ENCODE results near the gene GSN. TPM values are rescaled to one million over a fixed set of nuclear protein-coding genes. Genes with fewer than 3 reads are reported as not detected.

The GSN gene
- total RNA-seq, 1 donor from 2014 or later: 342 TPM

DNA sequence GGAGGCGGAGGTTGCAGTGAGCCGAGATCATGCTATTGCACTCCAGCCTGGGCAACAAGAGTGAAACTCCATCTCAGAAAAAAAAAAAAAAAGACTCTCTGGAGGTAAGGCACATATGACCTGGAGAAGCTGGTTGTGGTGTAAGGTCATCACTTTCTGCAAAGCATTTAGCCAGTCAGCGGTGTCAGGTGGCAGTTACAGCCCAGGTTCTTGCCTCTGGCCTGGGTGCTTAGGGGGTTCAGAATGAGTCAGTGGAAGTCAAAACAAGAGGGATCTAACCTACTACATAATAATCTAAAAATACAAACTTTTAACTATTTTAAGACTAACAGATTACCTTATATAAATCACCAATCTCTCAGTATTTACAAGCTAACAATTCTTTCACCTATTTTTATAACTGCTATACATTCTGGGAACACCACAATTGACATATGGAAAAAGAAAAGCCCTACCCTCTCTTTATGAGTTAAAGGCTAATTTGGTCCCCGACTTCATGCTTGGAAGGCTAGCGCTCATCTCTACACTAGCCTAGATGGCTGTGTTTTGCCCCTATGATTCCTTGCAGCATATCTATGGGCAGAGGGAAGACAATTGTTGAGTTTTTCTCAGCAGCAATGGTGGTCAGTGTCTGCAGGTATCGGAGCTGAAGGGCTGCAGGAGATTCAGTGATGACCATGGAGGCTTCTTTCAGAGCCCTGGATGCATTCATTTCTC is 72.9 kb downstream of the GSN start:
- Histone ChIP-seq H3K36me3 (ENCODE audit: control insufficient read depth in 3 of 3, insufficient read depth in 3 of 3, low read length in 3 of 3) (peaks cover 11 to 23% (median 14%) of the 10 kb centered on the region in 3 donors), H3K9ac (ENCODE audit: low read depth in 1 of 3, low read length in 3 of 3) (no peak overlapping the region), H3K27me3 (ENCODE audit: control insufficient read depth in 3 of 3, insufficient read depth in 3 of 3, low read length in 3 of 3) (no peaks in the 10 kb centered on the region), H3K4me1 (ENCODE audit: control insufficient read depth in 3 of 3, insufficient read depth in 3 of 3, low read length in 3 of 3) (peaks cover 28 to 45% (median 37%) of the 10 kb centered on the region in 3 donors), H3K27ac (ENCODE audit: low read depth, low read length) (peak overlapping the region; percentile 64), H3K9me3 (ENCODE audit: control insufficient read depth in 3 of 3, low read length in 3 of 3) (no peaks in the 10 kb centered on the region), H3K4me3 (ENCODE audit: low read length in 3 of 3) (no peak overlapping the region)

DNA sequence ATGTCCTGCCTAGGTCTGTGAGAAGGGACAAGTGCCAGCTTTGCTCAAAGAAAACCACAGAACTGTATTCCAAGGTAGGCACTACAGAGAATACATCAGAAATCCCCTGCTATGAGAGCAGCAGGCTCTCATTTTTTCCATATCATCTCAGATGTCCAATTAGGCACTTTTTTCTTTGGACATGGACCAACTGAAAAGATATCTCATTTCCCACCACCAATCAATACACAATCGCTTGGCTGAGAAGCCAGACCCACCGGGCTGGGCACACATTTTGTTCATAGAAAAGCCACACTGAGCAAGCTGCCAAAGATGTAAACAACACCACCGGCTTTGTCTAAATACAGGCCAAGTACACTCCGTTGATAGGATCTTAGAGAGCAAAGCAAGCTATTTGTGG is 76.2 kb downstream of the GSN start:
- Histone ChIP-seq H3K9ac (ENCODE audit: low read depth in 1 of 3, low read length in 3 of 3) (peak overlapping the region in 1 of 3 donors; percentile 20), H3K4me1 (ENCODE audit: control insufficient read depth in 3 of 3, insufficient read depth in 3 of 3, low read length in 3 of 3) (peaks cover 31 to 67% (median 40%) of the 10 kb centered on the region in 3 donors), H3K9me3 (ENCODE audit: control insufficient read depth in 3 of 3, low read length in 3 of 3) (no peaks in the 10 kb centered on the region), H3K36me3 (ENCODE audit: control insufficient read depth in 3 of 3, insufficient read depth in 3 of 3, low read length in 3 of 3) (peaks cover 21 to 41% (median 35%) of the 10 kb centered on the region in 3 donors), H3K4me3 (ENCODE audit: low read length in 3 of 3) (no peak overlapping the region), H3K27ac (ENCODE audit: low read depth, low read length) (peak overlapping the region; percentile 42), H3K27me3 (ENCODE audit: control insufficient read depth in 3 of 3, insufficient read depth in 3 of 3, low read length in 3 of 3) (no peaks in the 10 kb centered on the region)

DNA sequence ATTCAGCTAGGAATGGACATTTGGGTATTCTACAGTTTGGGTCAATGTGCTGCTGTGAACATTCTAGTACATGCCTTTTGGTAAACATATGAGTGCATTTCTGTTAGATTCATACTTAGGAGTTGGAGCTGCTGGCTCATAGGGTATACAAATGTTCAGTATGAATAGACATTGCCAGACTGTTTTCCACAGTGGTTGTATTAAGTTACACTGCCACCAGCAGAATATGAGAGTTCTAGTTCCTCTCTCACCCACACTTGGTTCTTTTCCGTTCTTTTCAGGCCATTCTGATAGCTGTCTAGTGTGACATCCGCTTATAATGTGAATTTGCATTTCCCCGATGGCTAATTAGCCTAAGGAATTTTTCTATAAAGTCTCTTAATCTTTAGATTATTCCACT is 77.1 kb downstream of the GSN start:
- Histone ChIP-seq H3K9ac (ENCODE audit: low read depth in 1 of 3, low read length in 3 of 3) (peak overlapping the region in 1 of 3 donors; percentile 17), H3K27me3 (ENCODE audit: control insufficient read depth in 3 of 3, insufficient read depth in 3 of 3, low read length in 3 of 3) (no peaks in the 10 kb centered on the region), H3K4me1 (ENCODE audit: control insufficient read depth in 3 of 3, insufficient read depth in 3 of 3, low read length in 3 of 3) (peaks cover 32 to 69% (median 39%) of the 10 kb centered on the region in 3 donors), H3K27ac (ENCODE audit: low read depth, low read length) (peak overlapping the region; percentile 42), H3K36me3 (ENCODE audit: control insufficient read depth in 3 of 3, insufficient read depth in 3 of 3, low read length in 3 of 3) (peaks cover 21 to 38% (median 35%) of the 10 kb centered on the region in 3 donors), H3K9me3 (ENCODE audit: control insufficient read depth in 3 of 3, low read length in 3 of 3) (no peaks in the 10 kb centered on the region), H3K4me3 (ENCODE audit: low read length in 3 of 3) (peak overlapping the region in 2 of 3 donors; percentile 19 to 25)

DNA sequence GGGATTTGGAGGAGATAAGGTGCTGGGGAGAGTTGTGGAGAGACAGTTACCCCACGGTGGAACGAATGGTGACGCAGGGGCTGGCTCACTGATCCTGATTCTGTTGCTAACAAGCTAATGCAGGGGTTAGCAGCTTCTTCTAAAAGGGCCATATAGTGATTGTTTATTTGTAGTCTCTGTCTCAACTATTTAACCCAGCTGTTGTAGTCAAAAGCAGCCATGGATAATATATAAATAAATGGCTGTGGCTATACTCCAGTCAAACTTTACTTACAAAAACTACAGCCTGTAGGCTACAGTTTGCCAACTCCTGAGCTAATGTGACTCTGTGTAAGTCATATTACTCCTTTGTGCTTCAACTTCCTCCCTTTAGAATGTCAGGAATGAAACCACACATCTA is 80.3 kb downstream of the GSN start:
- Histone ChIP-seq H3K4me1 (ENCODE audit: control insufficient read depth in 3 of 3, insufficient read depth in 3 of 3, low read length in 3 of 3) (peaks cover 50 to 84% (median 60%) of the 10 kb centered on the region in 3 donors), H3K27ac (ENCODE audit: low read depth, low read length) (peak overlapping the region; percentile 46), H3K36me3 (ENCODE audit: control insufficient read depth in 3 of 3, insufficient read depth in 3 of 3, low read length in 3 of 3) (peaks cover 20 to 48% (median 46%) of the 10 kb centered on the region in 3 donors), H3K27me3 (ENCODE audit: control insufficient read depth in 3 of 3, insufficient read depth in 3 of 3, low read length in 3 of 3) (no peaks in the 10 kb centered on the region), H3K9ac (ENCODE audit: low read depth in 1 of 3, low read length in 3 of 3) (no peak overlapping the region), H3K4me3 (ENCODE audit: low read length in 3 of 3) (no peak overlapping the region), H3K9me3 (ENCODE audit: control insufficient read depth in 3 of 3, low read length in 3 of 3) (no peaks in the 10 kb centered on the region)

DNA sequence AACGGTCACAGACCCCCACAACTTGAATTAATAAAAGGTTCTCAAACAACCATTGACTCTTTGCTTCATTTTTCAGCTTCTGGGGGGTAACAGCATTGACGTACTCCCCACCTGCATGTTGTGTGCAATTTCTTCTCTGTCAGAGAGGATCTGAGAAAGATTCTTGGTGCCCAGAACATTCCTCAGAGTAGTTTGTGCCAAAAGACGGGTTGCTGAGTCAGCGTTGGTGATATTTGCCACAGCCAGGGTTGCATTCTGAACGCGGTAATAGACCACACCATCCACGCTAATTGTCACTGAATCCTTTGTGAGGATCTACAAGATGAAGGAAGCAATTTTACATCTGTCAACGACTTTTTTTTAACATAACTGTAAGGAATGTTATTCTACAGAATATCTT is 81.0 kb downstream of the GSN start:
- Histone ChIP-seq H3K9ac (ENCODE audit: low read depth in 1 of 3, low read length in 3 of 3) (peak overlapping the region in 1 of 3 donors; percentile 23), H3K9me3 (ENCODE audit: control insufficient read depth in 3 of 3, low read length in 3 of 3) (no peaks in the 10 kb centered on the region), H3K27me3 (ENCODE audit: control insufficient read depth in 3 of 3, insufficient read depth in 3 of 3, low read length in 3 of 3) (no peaks in the 10 kb centered on the region), H3K36me3 (ENCODE audit: control insufficient read depth in 3 of 3, insufficient read depth in 3 of 3, low read length in 3 of 3) (peaks cover 23 to 54% (median 52%) of the 10 kb centered on the region in 3 donors), H3K4me3 (ENCODE audit: low read length in 3 of 3) (no peak overlapping the region), H3K4me1 (ENCODE audit: control insufficient read depth in 3 of 3, insufficient read depth in 3 of 3, low read length in 3 of 3) (peaks cover 54 to 85% (median 56%) of the 10 kb centered on the region in 3 donors), H3K27ac (ENCODE audit: low read depth, low read length) (peak overlapping the region; percentile 46)

DNA sequence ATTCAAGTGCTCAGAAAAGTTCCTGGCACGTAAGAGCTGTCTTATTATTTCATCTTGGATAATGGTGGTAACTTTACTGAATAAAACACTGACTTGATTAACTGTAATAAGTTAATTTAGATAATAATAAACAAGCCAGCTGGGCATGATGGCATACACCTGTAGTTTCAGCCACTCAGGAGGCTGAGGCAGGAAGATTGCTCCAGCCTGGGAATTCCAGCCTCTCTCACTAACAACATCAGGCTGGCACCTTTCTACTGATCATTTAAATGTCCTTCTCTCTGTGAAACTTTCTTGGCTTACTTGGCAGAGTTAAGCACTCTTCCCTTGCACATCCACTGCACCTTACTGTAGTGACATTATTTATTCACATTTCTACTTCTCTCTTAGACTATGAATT is 82.1 kb downstream of the GSN start:
- no peak overlapping the region for H3K9ac ChIP-seq (ENCODE audit: low read depth in 1 of 3, low read length in 3 of 3)
- H3K36me3 ChIP-seq (ENCODE audit: control insufficient read depth in 3 of 3, insufficient read depth in 3 of 3, low read length in 3 of 3): peaks cover 26 to 59% (median 55%) of the 10 kb centered on the region in 3 donors
- H3K9me3 ChIP-seq (ENCODE audit: control insufficient read depth in 3 of 3, low read length in 3 of 3): no peaks in the 10 kb centered on the region
- H3K4me3 ChIP-seq (ENCODE audit: low read length in 3 of 3): no peak overlapping the region
- H3K4me1 ChIP-seq (ENCODE audit: control insufficient read depth in 3 of 3, insufficient read depth in 3 of 3, low read length in 3 of 3): peaks cover 44 to 79% (median 48%) of the 10 kb centered on the region in 3 donors
- H3K27me3 ChIP-seq (ENCODE audit: control insufficient read depth in 3 of 3, insufficient read depth in 3 of 3, low read length in 3 of 3): no peaks in the 10 kb centered on the region
- H3K27ac ChIP-seq (ENCODE audit: low read depth, low read length): peak overlapping the region; percentile 56

DNA sequence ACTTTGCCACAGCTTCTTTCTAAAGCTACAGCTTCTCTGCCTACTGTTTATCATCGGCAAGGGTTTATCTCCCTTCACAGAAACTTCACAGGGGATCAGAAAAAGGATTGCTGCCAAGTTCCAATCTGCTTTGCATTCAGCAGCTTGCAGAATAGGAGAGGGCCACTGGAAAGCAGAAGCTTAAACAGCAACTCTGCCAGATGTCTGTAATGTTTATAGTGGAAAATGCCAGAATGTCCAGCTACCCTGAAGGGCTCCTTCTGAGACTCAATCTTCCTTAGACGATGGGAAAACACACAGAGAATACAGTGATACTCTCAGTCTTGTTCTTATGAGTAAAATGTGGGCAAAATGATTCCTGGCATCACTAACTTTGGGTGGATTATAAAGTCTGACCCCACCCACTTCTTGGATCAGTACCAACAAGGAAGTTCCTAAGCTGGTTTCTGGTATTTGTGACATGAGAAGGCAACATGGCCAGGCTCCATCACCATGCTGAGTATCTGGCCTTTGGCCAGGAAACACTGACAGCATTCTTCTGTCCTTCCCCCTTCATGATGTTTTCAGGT is 83.1 kb downstream of the GSN start:
- Histone ChIP-seq H3K9ac (ENCODE audit: low read depth in 1 of 3, low read length in 3 of 3) (peak overlapping the region in 2 of 3 donors; percentile 14 to 25), H3K4me1 (ENCODE audit: control insufficient read depth in 3 of 3, insufficient read depth in 3 of 3, low read length in 3 of 3) (peaks cover 42 to 73% (median 44%) of the 10 kb centered on the region in 3 donors)

DNA sequence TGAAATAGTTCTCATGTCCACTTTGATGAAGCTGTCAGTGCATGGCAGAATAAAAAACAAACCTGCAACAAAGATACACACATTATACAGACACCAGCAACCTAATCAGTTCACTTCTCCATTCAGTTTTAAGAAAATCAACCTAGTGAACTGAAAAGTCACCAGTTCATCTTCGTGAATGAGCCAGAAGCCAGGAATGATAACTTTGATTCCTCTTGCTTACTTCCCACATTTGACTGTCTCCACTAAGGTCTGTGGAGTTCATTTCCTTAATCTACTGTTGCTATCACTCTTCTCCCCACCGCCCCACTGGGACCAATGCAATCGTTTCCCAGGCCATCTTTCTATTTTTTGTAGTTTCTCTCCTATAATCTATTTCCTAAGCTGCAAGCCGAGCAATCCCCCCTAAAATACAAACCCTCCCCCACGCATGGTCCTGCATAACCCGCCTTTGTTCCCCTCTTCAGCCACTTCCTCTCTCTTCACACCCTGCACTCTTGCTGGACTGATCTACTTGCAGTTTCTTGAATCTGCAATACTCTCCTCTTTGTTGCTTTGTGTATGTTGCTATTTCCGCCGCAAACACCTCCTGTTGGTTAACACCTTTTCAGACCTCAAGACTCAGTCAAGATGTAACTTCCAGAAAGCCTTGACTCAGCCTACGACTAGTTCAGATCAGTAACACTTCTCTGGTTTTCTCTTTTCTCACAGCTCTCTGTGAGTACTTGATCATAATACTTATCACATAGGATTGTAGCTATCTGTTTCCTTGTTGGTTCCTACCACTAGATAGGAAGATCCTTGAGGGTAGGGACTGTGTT is 85.5 kb downstream of the GSN start:
- Histone ChIP-seq H3K4me3 (ENCODE audit: low read length in 3 of 3) (no peak overlapping the region), H3K27ac (ENCODE audit: low read depth, low read length) (peak overlapping the region; percentile 73), H3K9ac (ENCODE audit: low read depth in 1 of 3, low read length in 3 of 3) (no peak overlapping the region), H3K4me1 (ENCODE audit: control insufficient read depth in 3 of 3, insufficient read depth in 3 of 3, low read length in 3 of 3) (peaks cover 36 to 62% (median 47%) of the 10 kb centered on the region in 3 donors), H3K9me3 (ENCODE audit: control insufficient read depth in 3 of 3, low read length in 3 of 3) (no peaks in the 10 kb centered on the region), H3K27me3 (ENCODE audit: control insufficient read depth in 3 of 3, insufficient read depth in 3 of 3, low read length in 3 of 3) (no peaks in the 10 kb centered on the region), H3K36me3 (ENCODE audit: control insufficient read depth in 3 of 3, insufficient read depth in 3 of 3, low read length in 3 of 3) (peaks cover 13 to 43% (median 41%) of the 10 kb centered on the region in 3 donors)

More for the DNA sequence above, 83.1 kb downstream of the GSN start:
- H3K27me3 ChIP-seq (ENCODE audit: control insufficient read depth in 3 of 3, insufficient read depth in 3 of 3, low read length in 3 of 3): no peaks in the 10 kb centered on the region
- H3K4me3 ChIP-seq (ENCODE audit: low read length in 3 of 3): peak overlapping the region in 2 of 3 donors; percentile 1 to 6
- peaks cover 26 to 65% (median 61%) of the 10 kb centered on the region in 3 donors for H3K36me3 ChIP-seq (ENCODE audit: control insufficient read depth in 3 of 3, insufficient read depth in 3 of 3, low read length in 3 of 3)
- peak overlapping the region; percentile 56 for H3K27ac ChIP-seq (ENCODE audit: low read depth, low read length)
- no peaks in the 10 kb centered on the region for H3K9me3 ChIP-seq (ENCODE audit: control insufficient read depth in 3 of 3, low read length in 3 of 3)

DNA sequence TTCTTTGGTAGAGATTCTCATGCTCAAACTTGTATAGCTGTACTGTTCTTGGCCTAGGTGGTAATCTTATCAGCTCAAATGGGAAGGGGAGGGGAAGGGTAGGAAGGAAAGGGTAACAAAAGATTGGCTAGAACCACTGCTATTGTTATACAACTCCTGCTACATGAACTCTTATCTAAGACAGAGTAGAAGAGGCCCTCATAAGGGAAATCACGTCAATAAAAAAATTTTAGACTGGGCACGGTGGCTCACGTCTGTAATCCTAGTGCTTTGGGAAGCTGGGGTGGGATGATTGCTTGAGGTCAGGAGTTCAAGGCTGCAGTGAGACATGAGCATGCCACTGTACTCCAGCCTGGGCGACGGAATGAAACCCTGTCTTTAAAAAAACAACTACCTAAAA is 86.2 kb downstream of the GSN start:
- Histone ChIP-seq H3K27ac (ENCODE audit: low read depth, low read length) (peak overlapping the region; percentile 73), H3K36me3 (ENCODE audit: control insufficient read depth in 3 of 3, insufficient read depth in 3 of 3, low read length in 3 of 3) (peaks cover 9 to 36% (median 35%) of the 10 kb centered on the region in 3 donors), H3K4me3 (ENCODE audit: low read length in 3 of 3) (no peak overlapping the region)

More for the DNA sequence above, 86.2 kb downstream of the GSN start:
- H3K9ac ChIP-seq (ENCODE audit: low read depth in 1 of 3, low read length in 3 of 3): no peak overlapping the region
- H3K9me3 ChIP-seq (ENCODE audit: control insufficient read depth in 3 of 3, low read length in 3 of 3): no peaks in the 10 kb centered on the region
- H3K27me3 ChIP-seq (ENCODE audit: control insufficient read depth in 3 of 3, insufficient read depth in 3 of 3, low read length in 3 of 3): no peaks in the 10 kb centered on the region
- peaks cover 38 to 62% (median 48%) of the 10 kb centered on the region in 3 donors for H3K4me1 ChIP-seq (ENCODE audit: control insufficient read depth in 3 of 3, insufficient read depth in 3 of 3, low read length in 3 of 3)

Measured in skeletal muscle tissue (tissue), 4 donors.